SU-DHL-6 (cell line): Measurements from ENCODE around the gene ETV1.
A peak's percentile ranks its signal among the peaks of the same experiment; 100 is the strongest.

ENCODE experiments used
- H2AFZ ChIP-seq: fragments of 200-600 bp; sonication (generic); 2 replicates; pipeline ENCODE4 v1.6.1; 2014; ENCODE audit warnings: low read depth, mild to moderate bottlenecking, moderate library complexity, mixed read lengths, antibody characterized with exemption, low read length; ENCODE audit not compliant: severe bottlenecking
- H3F3A ChIP-seq: fragments of 200-600 bp; shearing (Covaris generic); 2 replicates; pipeline ENCODE4 v1.6.0; 2016; ENCODE audit warnings: antibody characterized with exemption, mild to moderate bottlenecking; ENCODE audit not compliant: insufficient read depth
- H3K27ac ChIP-seq: fragments of 200-600 bp; sonication (generic); 2 replicates; pipeline ENCODE4 v1.5.1; 2016; ENCODE audit warnings: low read depth, mild to moderate bottlenecking, low read length, moderate library complexity, mixed read lengths
- H3K27me3 ChIP-seq: fragments of 200-600 bp; sonication (generic), shearing (Covaris generic); 2 replicates; pipeline ENCODE4 v1.6.0; 2014; ENCODE audit warnings: mild to moderate bottlenecking, low read length
- H3K36me3 ChIP-seq: fragments of 200-600 bp; sonication (generic); 2 replicates; pipeline ENCODE4 v1.6.1; 2014; ENCODE audit warnings: mild to moderate bottlenecking, low read length, mixed read lengths
- H3K4me2 ChIP-seq: fragments of 300-600, 200-600 bp; shearing (Covaris generic), sonication (generic); 2 replicates; pipeline ENCODE4 v1.6.0; 2014; ENCODE audit warnings: low read length, low read depth, mild to moderate bottlenecking; ENCODE audit not compliant: poor library complexity, severe bottlenecking
- H3K4me3 ChIP-seq: fragments of 200-600 bp; sonication (generic); 2 replicates; pipeline ENCODE4 v1.5.1; 2014; ENCODE audit warnings: antibody characterized with exemption, low read length, mild to moderate bottlenecking, mixed read lengths; ENCODE audit not compliant: insufficient read depth, poor library complexity, severe bottlenecking
- H3K79me2 ChIP-seq: fragments of 200-600 bp; sonication (generic); 2 replicates; pipeline ENCODE4 v1.6.1; 2014; ENCODE audit warnings: mild to moderate bottlenecking, low read length, moderate library complexity; ENCODE audit not compliant: insufficient read depth
- H3K9ac ChIP-seq: fragments of 200-600 bp; sonication (generic); 2 replicates; pipeline ENCODE4 v1.7.0; 2014; ENCODE audit warnings: mild to moderate bottlenecking, low read length
- H3K9me2 ChIP-seq: fragments of 200-600 bp; sonication (generic); replicated peaks from 2 replicates; pipeline ENCODE4 v1.6.1; 2014; ENCODE audit warnings: low read length; ENCODE audit not compliant: insufficient read depth
- H3K9me3 ChIP-seq: fragments of 200-600 bp; sonication (generic); 2 replicates; pipeline ENCODE4 v1.6.1; 2014; ENCODE audit warnings: low read length, mixed read lengths; ENCODE audit not compliant: insufficient read depth
- H4K20me1 ChIP-seq: fragments of 200-600 bp; sonication (generic); 2 replicates; pipeline ENCODE4 v1.6.1; 2014; ENCODE audit warnings: low read depth, mild to moderate bottlenecking, antibody characterized with exemption, low read length, moderate library complexity, mixed read lengths
- CTCF ChIP-seq: fragments of 200-600 bp; sonication (generic); IDR thresholded peaks from one replicate; pipeline ENCODE4 v1.5.1; 2017; ENCODE audit warnings: antibody characterized with exemption, mild to moderate bottlenecking, low read length, moderate library complexity; ENCODE audit not compliant: insufficient read depth, poor library complexity, severe bottlenecking
- EZH2phosphoT487 ChIP-seq: fragments of 200-600 bp; sonication (generic), shearing (Covaris generic); conservative IDR thresholded peaks from 2 replicates; pipeline ENCODE4 v1.6.1; 2018; ENCODE audit warnings: mild to moderate bottlenecking, antibody characterized with exemption, low read length, moderate library complexity, mixed read lengths

The ETV1 gene

GRCh38 chr7:13990984-13991790 is 1.7 kb upstream of the ETV1 start:
- Histone ChIP-seq H3K79me2 (no peaks in the 10 kb centered on the region), H3K27me3 (no peaks in the 10 kb centered on the region), H3K9me2 (no peaks in the 10 kb centered on the region), H3K4me2 (peak overlapping the region; percentile 4), H3K9me3 (peaks cover 5% of the 10 kb centered on the region; the same call in 1 of the 2 replicates), H3K4me3 (no peak overlapping the region), H3F3A (no peaks in the 10 kb centered on the region), H3K9ac (no peak overlapping the region), H2AFZ (peak overlapping the region; percentile 54), H3K27ac (no peak overlapping the region), H4K20me1 (no peaks in the 10 kb centered on the region), H3K36me3 (no peaks in the 10 kb centered on the region)
- no peak for TF ChIP-seq EZH2phosphoT487
- TF ChIP-seq CTCF = no peak

- H3K4me3 ChIP-seq = no peak overlapping the region
- H2AFZ ChIP-seq = peak overlapping the region; percentile 54
- no peaks in the 10 kb centered on the region for H3F3A ChIP-seq
- no peaks in the 10 kb centered on the region for H4K20me1 ChIP-seq
- no peaks in the 10 kb centered on the region for H3K36me3 ChIP-seq
- no peak for TF ChIP-seq EZH2phosphoT487
- no peak for TF ChIP-seq CTCF
- no peak overlapping the region for H3K27ac ChIP-seq
- H3K9me2 ChIP-seq = no peaks in the 10 kb centered on the region
- no peak overlapping the region for H3K9ac ChIP-seq
- peak overlapping the region; percentile 12 for H3K4me2 ChIP-seq
- H3K79me2 ChIP-seq = no peaks in the 10 kb centered on the region
- no peaks in the 10 kb centered on the region for H3K27me3 ChIP-seq
- H3K9me3 ChIP-seq = peaks cover 5% of the 10 kb centered on the region; the same call in 1 of the 2 replicates
Measured at GRCh38 chr7:13990319-13990983, 985 bp upstream of the ETV1 start.

- H3K9ac ChIP-seq = no peak overlapping the region
- peak overlapping the region; percentile 54 for H2AFZ ChIP-seq
- H3K9me2 ChIP-seq = no peaks in the 10 kb centered on the region
- no peaks in the 10 kb centered on the region for H4K20me1 ChIP-seq
- no peak for TF ChIP-seq CTCF
- H3K4me3 ChIP-seq = no peak overlapping the region
- H3K79me2 ChIP-seq = no peaks in the 10 kb centered on the region
- H3K27me3 ChIP-seq = no peaks in the 10 kb centered on the region
- H3F3A ChIP-seq = no peaks in the 10 kb centered on the region
- H3K36me3 ChIP-seq = no peaks in the 10 kb centered on the region
- no peak overlapping the region for H3K27ac ChIP-seq
- H3K4me2 ChIP-seq = peak overlapping the region; percentile 12
- H3K9me3 ChIP-seq = peaks cover 5% of the 10 kb centered on the region; the same call in 1 of the 2 replicates
Measured at GRCh38 chr7:13989949-13990305, 461 bp upstream of the ETV1 start.
